GM19468 (cell line): Measurements from ENCODE around the gene DLGAP1.
"Not testable (repeated sequence)": the region's sequence is repeated elsewhere in the genome, so short reads cannot be mapped to it uniquely, and the experiment has no call there.

Source experiments
- ATAC-seq: cut with Tn5 transposase; IDR thresholded peaks from one replicate; pipeline ENCODE4 v1.9.1; 2021; ENCODE audit warnings: mild to moderate bottlenecking, moderate library complexity, moderate number of reproducible peaks; ENCODE audit not compliant: unreplicated experiment; ENCODE audit errors: extremely low read depth

DLGAP1 gene

GRCh38 chr18:4106407-4107033 is 348.6 kb downstream of the DLGAP1 start:
- no peak for ATAC-seq

- no peak for ATAC-seq
These were observed 352.2 kb downstream of the DLGAP1 start for GRCh38 chr18:4102901-4103300.

GRCh38 chr18:4101009-4101408 is 354.1 kb downstream of the DLGAP1 start:
- no peak for ATAC-seq

GRCh38 chr18:4096486-4096885 is 358.6 kb downstream of the DLGAP1 start:
- ATAC-seq = no peak

GRCh38 chr18:4093676-4094075 is 361.4 kb downstream of the DLGAP1 start:
- no peak for ATAC-seq

DNA sequence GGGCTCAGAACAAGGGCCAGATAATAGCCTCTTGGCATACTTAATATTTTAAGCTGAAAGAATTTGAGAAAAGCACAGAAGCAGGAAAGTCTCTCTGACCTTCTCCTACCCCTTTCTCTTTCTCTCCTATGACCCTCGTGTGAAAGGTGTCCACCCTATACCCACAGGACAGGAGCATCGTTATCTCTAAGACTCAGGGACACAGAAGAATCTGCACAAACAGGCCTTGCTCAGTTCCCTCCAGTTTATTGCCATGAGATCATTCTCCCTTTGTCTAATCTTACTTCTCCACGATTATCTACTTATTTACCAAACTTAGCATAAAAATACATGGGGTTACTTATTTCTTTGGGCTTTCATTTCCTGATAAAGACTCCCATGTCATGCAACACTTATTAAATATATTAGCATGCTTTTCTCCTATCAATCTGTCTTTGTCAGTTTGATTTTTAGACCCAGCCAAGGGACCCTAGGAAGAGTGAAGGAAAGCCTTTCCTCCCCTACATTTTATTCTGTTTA is 370.7 kb downstream of the DLGAP1 start:
- ATAC-seq = no peak

DNA sequence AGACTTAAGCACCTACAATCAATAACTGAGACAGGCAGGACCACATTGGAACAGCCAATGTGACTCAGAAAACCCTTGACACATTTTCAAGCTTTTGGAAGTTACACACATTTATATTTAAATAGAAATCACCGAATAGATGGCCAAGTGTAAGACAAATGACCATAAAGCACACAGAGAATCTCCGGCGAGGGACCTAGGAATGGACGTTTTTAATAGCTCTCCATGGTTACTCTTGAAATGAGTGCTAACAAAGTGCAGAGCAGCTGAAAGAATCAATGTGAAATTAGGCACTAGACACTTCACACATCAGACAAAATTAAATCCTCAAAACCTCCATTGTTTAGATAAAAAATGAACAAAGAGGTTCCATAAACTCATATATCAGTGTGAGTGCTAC is 376.9 kb downstream of the DLGAP1 start:
- no peak for ATAC-seq

GRCh38 chr18:4077721-4078120 is 377.4 kb downstream of the DLGAP1 start:
- ATAC-seq = no peak

DNA sequence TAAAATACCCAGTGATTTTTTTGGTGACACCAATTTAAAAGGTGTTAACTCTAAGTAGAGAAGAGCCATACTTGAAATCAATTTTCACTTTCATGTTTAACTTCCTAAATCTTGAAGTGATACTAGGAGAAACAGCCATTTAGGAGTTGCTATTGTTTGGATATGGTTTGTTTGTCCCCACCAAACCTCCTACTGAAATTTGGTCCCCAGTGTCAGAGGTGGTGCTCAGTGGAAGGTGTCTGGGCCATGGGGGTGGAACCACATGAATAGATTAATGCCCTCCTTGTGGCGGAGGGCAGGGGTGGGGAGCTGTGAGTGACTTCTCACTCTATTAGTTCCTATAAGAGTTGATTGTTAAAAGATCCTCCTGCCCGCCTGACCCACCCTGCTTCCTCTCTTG is 377.9 kb downstream of the DLGAP1 start:
- no peak for ATAC-seq

DNA sequence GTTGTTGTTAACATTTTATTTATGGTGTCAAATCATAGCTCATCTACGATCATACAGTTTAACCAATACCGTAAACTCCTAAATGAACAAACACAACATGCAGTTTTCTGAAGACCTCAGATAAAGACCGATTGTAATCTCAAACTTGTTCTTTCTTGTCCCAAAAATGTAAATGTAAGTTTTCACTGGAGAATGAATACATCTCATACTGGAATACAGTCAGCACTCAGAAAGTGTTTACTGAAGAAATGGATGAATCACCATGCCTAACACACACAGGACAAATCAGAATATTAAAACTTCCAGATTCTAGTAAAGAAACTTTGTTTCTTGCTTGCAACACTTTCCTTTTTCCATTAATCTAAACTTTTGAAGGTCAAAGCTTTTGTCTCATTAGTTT is 380.5 kb downstream of the DLGAP1 start:
- ATAC-seq = no peak

DNA sequence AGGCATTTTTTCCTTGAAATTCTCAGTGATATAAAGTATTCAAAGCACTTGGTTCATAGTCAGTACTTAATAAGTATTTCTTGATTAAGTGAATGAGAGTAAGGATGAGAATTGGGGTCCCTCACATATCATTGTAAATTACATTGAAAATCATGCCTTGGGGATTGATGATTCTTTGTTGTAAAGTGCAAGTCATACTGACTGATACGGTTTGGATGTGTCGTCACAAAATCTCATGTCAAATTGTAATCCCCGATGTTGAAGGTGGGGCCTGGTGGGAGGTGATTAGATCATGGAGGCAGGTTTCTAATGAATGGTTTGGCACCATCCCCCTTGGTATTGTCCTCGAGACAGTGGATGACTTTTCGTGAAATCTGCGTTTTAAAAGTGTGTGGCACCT is 385.9 kb downstream of the DLGAP1 start:
- ATAC-seq = no peak

DNA sequence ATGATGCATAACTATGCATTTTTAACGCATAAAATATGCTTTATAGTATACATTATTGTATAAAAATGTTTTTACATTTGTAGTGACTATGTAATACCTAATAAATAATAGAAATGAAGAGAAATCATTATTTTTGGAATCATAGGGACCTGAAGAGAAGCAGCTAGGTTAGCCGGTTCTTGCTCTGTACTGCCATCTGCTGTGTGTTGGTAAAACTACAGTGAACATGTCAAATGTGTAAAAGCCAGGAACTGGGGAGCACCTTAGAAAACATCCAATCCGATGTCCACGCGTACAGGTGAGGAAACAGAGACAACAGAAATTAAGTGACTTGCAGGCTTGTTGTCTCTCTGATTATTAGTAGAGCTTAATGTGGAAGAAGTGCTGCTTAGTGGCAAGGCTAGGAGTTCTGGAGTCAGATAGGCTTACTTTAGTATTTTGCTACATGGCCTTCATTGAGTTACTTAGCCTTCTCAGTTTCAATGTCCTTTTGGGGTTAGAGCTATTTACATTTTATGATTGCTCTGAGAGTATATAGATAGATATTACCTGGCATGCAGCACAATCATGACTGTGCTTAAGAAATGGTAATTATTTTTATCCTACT is 386.5 kb downstream of the DLGAP1 start:
- ATAC-seq = no peak

- no peak for ATAC-seq
These were observed 391.6 kb downstream of the DLGAP1 start for GRCh38 chr18:4063545-4063944.

DNA sequence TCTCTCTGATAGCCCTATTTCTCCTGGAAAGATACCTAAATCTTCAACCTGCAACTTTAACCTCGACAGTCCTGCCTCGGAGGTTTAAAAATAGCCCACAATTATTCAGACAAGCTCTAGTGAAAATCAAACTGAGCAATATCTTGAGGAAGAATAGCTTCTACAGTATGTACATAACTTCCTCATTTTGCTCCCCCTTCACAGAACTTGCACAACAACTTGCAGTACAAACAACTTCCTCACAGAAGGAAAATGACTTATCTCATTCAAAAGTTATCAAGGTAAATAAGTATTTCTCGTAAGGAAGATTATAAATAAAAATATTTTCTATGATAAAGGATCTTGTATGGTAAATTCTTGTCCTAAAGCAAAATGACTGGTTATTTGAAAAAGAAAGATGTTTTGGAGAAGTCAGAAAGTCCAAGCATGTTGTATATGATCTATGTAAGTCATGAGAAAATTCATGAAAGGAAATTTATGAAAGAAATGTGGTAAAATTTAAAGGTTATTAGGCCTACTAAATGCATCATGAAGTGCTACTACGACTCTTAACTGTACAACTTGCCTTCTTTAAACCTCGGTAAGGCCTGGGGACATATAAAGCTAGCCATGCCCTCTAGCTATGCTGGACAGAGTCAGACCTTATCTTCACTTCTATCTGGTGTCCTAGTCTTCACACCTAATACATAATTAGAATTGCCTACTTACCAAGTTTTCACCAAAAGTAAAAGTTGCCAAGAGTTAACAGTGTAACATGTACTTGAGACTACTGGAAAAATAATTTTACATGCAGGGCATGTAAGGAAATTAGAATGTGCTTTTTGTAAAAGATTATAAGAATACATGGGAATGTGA is 394.5 kb downstream of the DLGAP1 start:
- no peak for ATAC-seq

- no peak for ATAC-seq
These were observed 396.9 kb downstream of the DLGAP1 start for GRCh38 chr18:4058179-4058578.

DNA sequence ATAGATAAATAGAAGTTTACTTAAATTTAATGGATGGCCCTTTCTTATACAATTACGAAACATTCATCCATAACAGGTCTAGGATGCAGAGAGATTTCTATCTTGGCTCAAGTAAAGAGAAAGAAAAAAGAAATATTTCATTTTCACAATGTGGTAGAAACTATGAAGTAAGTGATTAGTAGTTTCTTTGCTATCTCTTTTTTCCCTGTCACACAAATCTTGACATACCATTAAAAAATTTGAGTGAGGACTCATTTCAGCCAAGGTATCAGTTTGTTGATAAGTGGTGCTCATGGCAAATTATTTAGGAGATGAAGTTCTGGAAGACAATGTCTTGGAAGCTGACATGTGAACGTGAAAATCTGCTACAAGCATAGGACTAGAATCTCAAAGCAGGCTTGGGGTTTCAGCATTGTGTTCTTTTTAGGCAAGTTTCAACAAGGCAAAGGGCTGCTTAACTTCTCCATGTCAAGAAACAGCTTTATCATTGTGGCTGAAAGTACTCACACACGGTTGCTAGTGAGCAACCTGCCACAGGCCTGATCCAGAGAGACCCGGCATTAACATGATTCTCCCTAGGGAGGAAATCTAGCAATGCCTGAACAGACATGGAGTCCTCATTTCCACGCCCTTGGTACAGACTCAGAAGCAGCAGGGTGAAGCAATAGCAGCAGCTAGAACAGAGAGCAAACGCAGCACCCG is 414.6 kb downstream of the DLGAP1 start:
- ATAC-seq = no peak

DNA sequence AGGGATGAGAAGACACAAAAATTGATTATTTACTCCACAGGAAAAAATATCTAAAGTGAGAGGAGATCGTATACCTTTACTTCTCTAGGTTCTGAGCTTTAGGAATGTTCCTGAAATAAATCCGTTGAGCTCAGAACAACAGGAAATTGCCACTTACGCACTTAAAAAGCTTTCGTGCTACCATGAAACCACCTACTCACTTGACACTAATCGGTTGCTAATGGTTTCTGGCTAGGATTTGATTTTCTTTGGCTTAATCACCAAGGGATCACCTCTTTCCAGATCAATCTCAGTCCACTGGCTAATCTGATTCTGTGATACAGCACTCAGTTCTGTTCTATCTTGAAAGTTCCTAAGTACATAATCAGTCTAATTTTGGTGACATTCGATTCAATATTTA is 419.6 kb downstream of the DLGAP1 start:
- no peak for ATAC-seq

- not testable (repeated sequence) for ATAC-seq
These were observed 420.3 kb downstream of the DLGAP1 start for GRCh38 chr18:4034815-4035214.

DNA sequence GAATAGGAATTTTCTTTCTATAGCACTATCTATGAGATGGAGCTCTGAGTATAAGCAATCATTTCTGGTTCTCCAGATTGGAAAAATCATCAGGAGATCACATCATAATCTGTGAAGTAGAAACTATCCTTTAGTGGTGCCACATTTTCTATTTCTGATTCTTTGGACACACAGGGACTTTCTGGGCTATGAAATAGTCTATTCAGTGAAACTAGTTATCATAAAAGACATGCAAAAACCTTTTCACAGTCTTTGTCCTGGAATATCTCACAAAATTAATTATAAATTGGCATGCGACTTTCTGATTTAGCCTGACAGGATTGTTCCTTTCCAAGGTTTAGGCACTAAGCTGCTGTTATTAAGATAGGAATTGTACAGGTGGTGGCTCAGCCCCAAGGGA is 428.6 kb downstream of the DLGAP1 start:
- ATAC-seq = no peak

DNA sequence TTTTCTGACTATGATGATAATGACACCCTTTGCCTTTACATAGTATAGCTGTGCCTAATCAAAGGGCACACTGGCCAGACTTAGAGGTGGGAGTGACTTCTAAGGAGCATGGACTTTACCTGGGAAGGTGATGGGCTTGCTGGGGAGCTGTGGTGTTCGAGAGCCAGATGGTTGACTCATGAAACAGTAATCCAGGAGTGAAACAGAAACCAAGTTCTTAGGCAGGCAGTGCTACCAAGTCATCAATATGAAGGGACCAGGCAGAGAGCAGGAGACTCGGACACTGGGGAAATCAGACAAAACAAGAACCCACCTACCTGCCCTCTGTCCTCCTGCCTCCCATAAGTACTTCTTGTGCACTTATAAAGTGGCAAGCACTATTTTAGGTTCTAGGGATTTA is 430.4 kb downstream of the DLGAP1 start:
- ATAC-seq = no peak

- ATAC-seq = not testable (repeated sequence)
These were observed 432.4 kb downstream of the DLGAP1 start for GRCh38 chr18:4022749-4023148.
